Calu3 (cell line): ENCODE data around the gene SLC37A3. TPM values are rescaled to one million over a fixed set of nuclear protein-coding genes. Genes with fewer than 3 reads are reported as not detected.
A peak's percentile ranks its signal among the peaks of the same experiment; 100 is the strongest.
"Not testable (repeated sequence)": the region's sequence is repeated elsewhere in the genome, so short reads cannot be mapped to it uniquely, and the experiment has no call there.

Source experiments
- BruUV-seq: library from RNA; stranded (reverse); fragments of 400-500 nt; replicated peaks from 2 replicates; lab custom pipeline; 2021; lab: Mats Ljungman, UMichigan
- CTCF ChIA-PET: fragments of 300-600 bp; sonication (Branson Sonifier 250); formaldehyde crosslinking; loops from one replicate; lab custom pipeline; 2022; ENCODE audit warnings: antibody characterized with exemption; lab: Charles Lee
- DNase-seq: peaks from one replicate; pipeline ENCODE4 v3.0.0; 2022
- H3K27ac Mint-ChIP-seq: one replicate; pipeline ENCODE4 v1.8.0; 2022; ENCODE audit warnings: mixed read lengths; ENCODE audit not compliant: unreplicated experiment
- H3K27me3 Mint-ChIP-seq: one replicate; pipeline ENCODE4 v1.8.0; 2022; ENCODE audit warnings: mixed read lengths; ENCODE audit not compliant: unreplicated experiment
- H3K36me3 Mint-ChIP-seq: one replicate; pipeline ENCODE4 v1.8.0; 2022; ENCODE audit warnings: mild to moderate bottlenecking, moderate library complexity, mixed read lengths; ENCODE audit not compliant: insufficient read depth, unreplicated experiment
- H3K4me1 Mint-ChIP-seq: one replicate; pipeline ENCODE4 v1.8.0; 2022; ENCODE audit warnings: mild to moderate bottlenecking, low read depth, mixed read lengths; ENCODE audit not compliant: unreplicated experiment
- H3K4me3 Mint-ChIP-seq: one replicate; pipeline ENCODE4 v1.8.0; 2022; ENCODE audit warnings: mild to moderate bottlenecking, low read depth, moderate library complexity, mixed read lengths; ENCODE audit not compliant: unreplicated experiment
- H3K9me3 Mint-ChIP-seq: one replicate; pipeline ENCODE4 v1.8.0; 2022; ENCODE audit warnings: low read depth, mixed read lengths; ENCODE audit not compliant: unreplicated experiment
- CTCF ChIP-seq: fragments of 200-600 bp; IDR thresholded peaks from one replicate; pipeline ENCODE4 v1.8.0; 2022; ENCODE audit warnings: antibody characterized with exemption; ENCODE audit not compliant: unreplicated experiment
- intact Hi-C: fragments of 100-400 bp; cut with micrococcal nuclease; formaldehyde crosslinking; loops from one replicate; pipeline ENCODE4 v1.10.0; 2022; ENCODE audit not compliant: unreplicated experiment
- total RNA-seq: library from RNA; stranded (reverse); gene quantifications from 2 replicates; pipeline ENCODE4 v1.2.3, GENCODE V29; 2022

Gene SLC37A3
- total RNA-seq, 1 experiment from 2014 or later = 65.2 TPM

GRCh38 chr7:140316165-140316661 is 82.1 kb downstream of the SLC37A3 start:
- Mint-ChIP-seq H3K9me3 (peaks cover 10% of the 10 kb centered on the region), H3K4me1 (peaks cover 23% of the 10 kb centered on the region), H3K27ac (peak overlapping the region; percentile 24), H3K36me3 (no peaks in the 10 kb centered on the region), H3K4me3 (peak overlapping the region; percentile 32), H3K27me3 (no peaks in the 10 kb centered on the region)
- intact Hi-C loops = no loop called here
- no TSS peak for BruUV-seq
- TF ChIP-seq CTCF = no peak
- CTCF ChIA-PET = interaction anchor here (1.0 to 1.2 kb wide), 2 partner anchors 10 to 140 kb away, joined by 3 to 5 read pairs; partner anchors contain the start of gene KDM7A
- peak; percentile 58 for DNase-seq

- Mint-ChIP-seq H3K4me1 (peaks cover 23% of the 10 kb centered on the region), H3K4me3 (peak overlapping the region; percentile 32), H3K36me3 (no peaks in the 10 kb centered on the region), H3K9me3 (peaks cover 10% of the 10 kb centered on the region), H3K27me3 (no peaks in the 10 kb centered on the region), H3K27ac (peak overlapping the region; percentile 24)
- TSS peak; percentile 58 for BruUV-seq
- no peak for TF ChIP-seq CTCF
- CTCF ChIA-PET = interaction anchor here (1.0 to 1.2 kb wide), 2 partner anchors 11 to 139 kb away, joined by 3 to 5 read pairs; partner anchors contain the start of gene KDM7A
- DNase-seq = no peak
- intact Hi-C loops = no loop called here
Observed at GRCh38 chr7:140315498-140316164, 82.7 kb downstream of the SLC37A3 start.

GRCh38 chr7:140314573-140315480 is 83.5 kb downstream of the SLC37A3 start:
- no peak for TF ChIP-seq CTCF
- no TSS peak for BruUV-seq
- CTCF ChIA-PET = no interaction called here

DNA sequence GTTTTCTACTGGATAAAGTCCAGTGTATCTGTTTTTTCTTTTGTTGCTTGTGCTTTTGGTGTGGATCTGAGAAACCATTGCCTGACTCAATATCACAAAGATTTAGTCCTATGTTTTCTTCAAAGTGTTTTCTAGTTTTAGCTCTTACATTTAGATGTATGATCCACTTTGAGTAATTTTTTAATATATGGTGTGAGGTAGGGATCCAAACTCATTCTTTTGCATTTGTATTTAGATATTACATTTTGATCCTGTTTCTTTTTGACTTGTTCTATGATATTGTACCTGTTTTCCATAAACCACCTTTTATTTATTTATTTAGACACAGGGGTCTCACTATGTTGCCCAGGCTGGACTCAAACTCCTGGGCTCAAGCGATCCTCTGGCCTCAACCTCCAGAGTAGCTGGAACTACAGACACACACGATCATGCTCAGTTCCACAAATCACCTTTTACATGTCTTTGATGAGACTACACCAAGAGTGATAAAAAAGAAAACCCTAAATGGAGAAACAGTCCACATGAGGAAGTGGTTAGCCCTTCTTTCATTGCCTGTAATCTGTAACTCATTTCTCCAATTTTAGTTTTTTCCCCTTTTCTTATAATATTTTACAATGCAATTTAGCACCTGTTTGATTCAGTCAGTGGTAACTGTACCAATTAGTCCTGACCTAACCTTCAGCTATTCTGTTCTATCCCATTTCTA is 86.0 kb downstream of the SLC37A3 start:
- Mint-ChIP-seq H3K27me3 (no peaks in the 10 kb centered on the region), H3K27ac (no peak overlapping the region), H3K36me3 (no peaks in the 10 kb centered on the region), H3K4me3 (no peak overlapping the region), H3K4me1 (peaks cover 22% of the 10 kb centered on the region), H3K9me3 (peaks cover 7% of the 10 kb centered on the region)
- BruUV-seq = no TSS peak
- CTCF ChIA-PET = no interaction called here
- intact Hi-C loops = no loop called here
- DNase-seq = no peak
- no peak for TF ChIP-seq CTCF

More at GRCh38 chr7:140314573-140315480, 83.5 kb downstream of the SLC37A3 start:
- no peaks in the 10 kb centered on the region for H3K27me3 Mint-ChIP-seq
- H3K27ac Mint-ChIP-seq = no peak overlapping the region
- no peak overlapping the region for H3K4me3 Mint-ChIP-seq
- intact Hi-C loops = no loop called here
- no peak for DNase-seq
- H3K9me3 Mint-ChIP-seq = peaks cover 10% of the 10 kb centered on the region
- H3K4me1 Mint-ChIP-seq = peaks cover 23% of the 10 kb centered on the region
- no peaks in the 10 kb centered on the region for H3K36me3 Mint-ChIP-seq

DNA sequence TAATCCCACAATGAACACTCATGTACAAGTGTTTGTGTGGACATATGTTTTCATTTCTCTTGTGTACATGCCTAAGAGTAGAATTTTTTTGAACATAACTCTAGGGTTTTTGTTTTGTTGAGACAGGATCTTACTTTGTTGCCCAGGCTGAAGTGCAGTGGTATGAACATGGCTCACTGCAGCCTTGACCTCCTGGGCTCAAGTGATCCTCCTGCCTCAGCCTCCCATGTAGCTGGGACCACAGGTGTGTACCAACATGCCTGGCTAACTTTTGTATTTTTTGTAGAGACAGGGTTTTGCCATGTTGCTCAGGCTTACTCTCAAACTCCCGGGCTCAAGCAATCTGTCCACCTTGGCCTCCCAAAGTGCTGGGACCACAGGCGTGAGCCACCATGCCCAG is 87.2 kb downstream of the SLC37A3 start:
- DNase-seq, H3K9me3 Mint-ChIP-seq, CTCF ChIA-PET, H3K27ac Mint-ChIP-seq, BruUV-seq, intact Hi-C loops, H3K27me3 Mint-ChIP-seq, H3K4me3 Mint-ChIP-seq, H3K36me3 Mint-ChIP-seq: not testable (repeated sequence)
- peaks cover 11% of the 10 kb centered on the region for H3K4me1 Mint-ChIP-seq
